Measurements from ENCODE around the gene P2RY4. TPM values are rescaled to one million over a fixed set of nuclear protein-coding genes. Genes with fewer than 3 reads are reported as not detected.

Gene P2RY4
- total and polyA plus RNA-seq, 10 of the 15 experiments (the other 5 are each of a cell fraction or from before 2014, with no cell fraction given), result 0.07 to 0.44 (median 0.13) TPM; not detected in 7

DNA sequence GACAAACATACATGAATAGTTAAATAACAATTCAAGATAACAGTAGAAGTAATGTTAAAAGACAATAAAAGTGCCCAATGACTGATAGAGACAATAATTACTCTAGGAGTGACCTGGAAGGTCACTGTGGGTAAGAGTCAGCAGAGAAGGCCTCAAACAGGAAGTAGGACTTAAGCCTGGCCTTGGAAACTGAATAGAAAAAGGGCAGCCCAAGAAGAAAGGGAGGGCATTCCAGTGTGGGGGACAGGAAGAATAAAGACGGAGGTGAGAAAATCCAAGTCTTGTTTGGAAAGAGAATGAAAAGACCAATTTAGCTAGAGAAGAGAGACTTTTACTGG is 6.0 kb downstream of the P2RY4 start:
- H3K36me3 ChIP-seq (ENCODE audit: control insufficient read depth in 2 of 2, insufficient read depth in 2 of 2, low read length in 1 of 2), result no peaks in the 10 kb centered on the region
- intact Hi-C loops (cut with micrococcal nuclease; ENCODE audit: unreplicated experiment), result no loop called here
- no TSS peak for BruUV-seq (replicated peaks)
- POLR2A ChIA-PET, result no interaction called here
- H3K4me2 ChIP-seq (ENCODE audit: control insufficient read depth, insufficient read depth), result no peak overlapping the region
- CTCF ChIA-PET, result interaction anchor here (0.6 kb wide), 1 partner anchor 1048 kb away, joined by 3 read pairs; no protein-coding TSS in a partner anchor
- RAD21 ChIA-PET (ENCODE audit: unreplicated experiment), result no interaction called here
- H3K9me3 ChIP-seq (replicated peaks; ENCODE audit: control insufficient read depth, insufficient read depth, low read length), result no peaks in the 10 kb centered on the region
- H3K9ac ChIP-seq (ENCODE audit: control insufficient read depth, insufficient read depth, low read length), result no peak overlapping the region
- H3K79me2 ChIP-seq (ENCODE audit: control insufficient read depth, insufficient read depth, low read length), result no peaks in the 10 kb centered on the region
- DNase-seq (ENCODE audit: low read depth, low spot score) (no peak), FAIRE-seq (no peak), ATAC-seq (no peak)
- no peak overlapping the region for H2AFZ ChIP-seq (ENCODE audit: control insufficient read depth, low read depth, low read length)
- TF ChIP-seq WRNIP1 (IDR thresholded peaks at IDR 0.05; ENCODE audit: borderline replicate concordance, low read depth, low read length), result no peak
- TF ChIP-seq, protein P1, sequence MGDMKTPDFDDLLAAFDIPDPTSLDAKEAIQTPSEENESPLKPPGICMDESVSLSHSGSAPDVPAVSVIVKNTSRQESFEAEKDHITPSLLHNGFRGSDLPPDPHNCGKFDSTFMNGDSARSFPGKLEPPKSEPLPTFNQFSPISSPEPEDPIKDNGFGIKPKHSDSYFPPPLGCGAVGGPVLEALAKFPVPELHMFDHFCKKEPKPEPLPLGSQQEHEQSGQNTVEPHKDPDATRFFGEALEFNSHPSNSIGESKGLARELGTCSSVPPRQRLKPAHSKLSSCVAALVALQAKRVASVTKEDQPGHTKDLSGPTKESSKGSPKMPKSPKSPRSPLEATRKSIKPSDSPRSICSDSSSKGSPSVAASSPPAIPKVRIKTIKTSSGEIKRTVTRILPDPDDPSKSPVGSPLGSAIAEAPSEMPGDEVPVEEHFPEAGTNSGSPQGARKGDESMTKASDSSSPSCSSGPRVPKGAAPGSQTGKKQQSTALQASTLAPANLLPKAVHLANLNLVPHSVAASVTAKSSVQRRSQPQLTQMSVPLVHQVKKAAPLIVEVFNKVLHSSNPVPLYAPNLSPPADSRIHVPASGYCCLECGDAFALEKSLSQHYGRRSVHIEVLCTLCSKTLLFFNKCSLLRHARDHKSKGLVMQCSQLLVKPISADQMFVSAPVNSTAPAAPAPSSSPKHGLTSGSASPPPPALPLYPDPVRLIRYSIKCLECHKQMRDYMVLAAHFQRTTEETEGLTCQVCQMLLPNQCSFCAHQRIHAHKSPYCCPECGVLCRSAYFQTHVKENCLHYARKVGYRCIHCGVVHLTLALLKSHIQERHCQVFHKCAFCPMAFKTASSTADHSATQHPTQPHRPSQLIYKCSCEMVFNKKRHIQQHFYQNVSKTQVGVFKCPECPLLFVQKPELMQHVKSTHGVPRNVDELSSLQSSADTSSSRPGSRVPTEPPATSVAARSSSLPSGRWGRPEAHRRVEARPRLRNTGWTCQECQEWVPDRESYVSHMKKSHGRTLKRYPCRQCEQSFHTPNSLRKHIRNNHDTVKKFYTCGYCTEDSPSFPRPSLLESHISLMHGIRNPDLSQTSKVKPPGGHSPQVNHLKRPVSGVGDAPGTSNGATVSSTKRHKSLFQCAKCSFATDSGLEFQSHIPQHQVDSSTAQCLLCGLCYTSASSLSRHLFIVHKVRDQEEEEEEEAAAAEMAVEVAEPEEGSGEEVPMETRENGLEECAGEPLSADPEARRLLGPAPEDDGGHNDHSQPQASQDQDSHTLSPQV (IDR thresholded peaks at IDR 0.05), result no peak
- no peak for TF ChIP-seq ZNF217 (IDR thresholded peaks at IDR 0.05)
- TF ChIP-seq, protein P2, sequence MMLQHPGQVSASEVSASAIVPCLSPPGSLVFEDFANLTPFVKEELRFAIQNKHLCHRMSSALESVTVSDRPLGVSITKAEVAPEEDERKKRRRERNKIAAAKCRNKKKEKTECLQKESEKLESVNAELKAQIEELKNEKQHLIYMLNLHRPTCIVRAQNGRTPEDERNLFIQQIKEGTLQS (IDR thresholded peaks at IDR 0.05; ENCODE audit: borderline replicate concordance, extremely low read depth, low read depth, low read length), result no peak
- TF ChIP-seq MTA2 (IDR thresholded peaks at IDR 0.05; ENCODE audit: low read depth), result no peak
- TF ChIP-seq RFX5 (IDR thresholded peaks at IDR 0.05; ENCODE audit: low read depth, low read length), result no peak
- TF ChIP-seq BMI1 (IDR thresholded peaks at IDR 0.05; ENCODE audit: borderline replicate concordance), result no peak
- TF ChIP-seq, protein P3, sequence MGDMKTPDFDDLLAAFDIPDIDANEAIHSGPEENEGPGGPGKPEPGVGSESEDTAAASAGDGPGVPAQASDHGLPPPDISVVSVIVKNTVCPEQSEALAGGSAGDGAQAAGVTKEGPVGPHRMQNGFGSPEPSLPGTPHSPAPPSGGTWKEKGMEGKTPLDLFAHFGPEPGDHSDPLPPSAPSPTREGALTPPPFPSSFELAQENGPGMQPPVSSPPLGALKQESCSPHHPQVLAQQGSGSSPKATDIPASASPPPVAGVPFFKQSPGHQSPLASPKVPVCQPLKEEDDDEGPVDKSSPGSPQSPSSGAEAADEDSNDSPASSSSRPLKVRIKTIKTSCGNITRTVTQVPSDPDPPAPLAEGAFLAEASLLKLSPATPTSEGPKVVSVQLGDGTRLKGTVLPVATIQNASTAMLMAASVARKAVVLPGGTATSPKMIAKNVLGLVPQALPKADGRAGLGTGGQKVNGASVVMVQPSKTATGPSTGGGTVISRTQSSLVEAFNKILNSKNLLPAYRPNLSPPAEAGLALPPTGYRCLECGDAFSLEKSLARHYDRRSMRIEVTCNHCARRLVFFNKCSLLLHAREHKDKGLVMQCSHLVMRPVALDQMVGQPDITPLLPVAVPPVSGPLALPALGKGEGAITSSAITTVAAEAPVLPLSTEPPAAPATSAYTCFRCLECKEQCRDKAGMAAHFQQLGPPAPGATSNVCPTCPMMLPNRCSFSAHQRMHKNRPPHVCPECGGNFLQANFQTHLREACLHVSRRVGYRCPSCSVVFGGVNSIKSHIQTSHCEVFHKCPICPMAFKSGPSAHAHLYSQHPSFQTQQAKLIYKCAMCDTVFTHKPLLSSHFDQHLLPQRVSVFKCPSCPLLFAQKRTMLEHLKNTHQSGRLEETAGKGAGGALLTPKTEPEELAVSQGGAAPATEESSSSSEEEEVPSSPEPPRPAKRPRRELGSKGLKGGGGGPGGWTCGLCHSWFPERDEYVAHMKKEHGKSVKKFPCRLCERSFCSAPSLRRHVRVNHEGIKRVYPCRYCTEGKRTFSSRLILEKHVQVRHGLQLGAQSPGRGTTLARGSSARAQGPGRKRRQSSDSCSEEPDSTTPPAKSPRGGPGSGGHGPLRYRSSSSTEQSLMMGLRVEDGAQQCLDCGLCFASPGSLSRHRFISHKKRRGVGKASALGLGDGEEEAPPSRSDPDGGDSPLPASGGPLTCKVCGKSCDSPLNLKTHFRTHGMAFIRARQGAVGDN (IDR thresholded peaks at IDR 0.05), result no peak
- no peak for TF ChIP-seq NFXL1 (IDR thresholded peaks at IDR 0.05; ENCODE audit: borderline replicate concordance)
- TF ChIP-seq, protein P4, sequence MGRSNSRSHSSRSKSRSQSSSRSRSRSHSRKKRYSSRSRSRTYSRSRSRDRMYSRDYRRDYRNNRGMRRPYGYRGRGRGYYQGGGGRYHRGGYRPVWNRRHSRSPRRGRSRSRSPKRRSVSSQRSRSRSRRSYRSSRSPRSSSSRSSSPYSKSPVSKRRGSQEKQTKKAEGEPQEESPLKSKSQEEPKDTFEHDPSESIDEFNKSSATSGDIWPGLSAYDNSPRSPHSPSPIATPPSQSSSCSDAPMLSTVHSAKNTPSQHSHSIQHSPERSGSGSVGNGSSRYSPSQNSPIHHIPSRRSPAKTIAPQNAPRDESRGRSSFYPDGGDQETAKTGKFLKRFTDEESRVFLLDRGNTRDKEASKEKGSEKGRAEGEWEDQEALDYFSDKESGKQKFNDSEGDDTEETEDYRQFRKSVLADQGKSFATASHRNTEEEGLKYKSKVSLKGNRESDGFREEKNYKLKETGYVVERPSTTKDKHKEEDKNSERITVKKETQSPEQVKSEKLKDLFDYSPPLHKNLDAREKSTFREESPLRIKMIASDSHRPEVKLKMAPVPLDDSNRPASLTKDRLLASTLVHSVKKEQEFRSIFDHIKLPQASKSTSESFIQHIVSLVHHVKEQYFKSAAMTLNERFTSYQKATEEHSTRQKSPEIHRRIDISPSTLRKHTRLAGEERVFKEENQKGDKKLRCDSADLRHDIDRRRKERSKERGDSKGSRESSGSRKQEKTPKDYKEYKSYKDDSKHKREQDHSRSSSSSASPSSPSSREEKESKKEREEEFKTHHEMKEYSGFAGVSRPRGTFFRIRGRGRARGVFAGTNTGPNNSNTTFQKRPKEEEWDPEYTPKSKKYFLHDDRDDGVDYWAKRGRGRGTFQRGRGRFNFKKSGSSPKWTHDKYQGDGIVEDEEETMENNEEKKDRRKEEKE (IDR thresholded peaks at IDR 0.05), result no peak
- no peaks in the 10 kb centered on the region for H3K4me1 ChIP-seq (ENCODE audit: control insufficient read depth, insufficient read depth, low read length)
- SMC1A ChIA-PET (ENCODE audit: uncharacterized antibody, unreplicated experiment), result no interaction called here
- in situ Hi-C loops (cut with MboI), result no loop called here
- H3K4me3 ChIP-seq, result no peak overlapping the region
- H3K27ac ChIP-seq (ENCODE audit: control insufficient read depth, insufficient read depth), result no peak overlapping the region
- no peaks in the 10 kb centered on the region for H3K27me3 ChIP-seq (replicated peaks in 1 of 2; ENCODE audit: control insufficient read depth in 2 of 2, insufficient read depth in 2 of 2, low read length in 1 of 2)
- WGBS (ENCODE audit: insufficient coverage, insufficient replicate concordance, low lambda C conversion rate, missing lambda C conversion rate), result 54% methylated on average over 1 of the region's 1 CpG
- no peaks in the 10 kb centered on the region for H4K20me1 ChIP-seq (ENCODE audit: control insufficient read depth, insufficient read depth)
